Nephron (organoid): ENCODE measurements around the gene U2AF2.
"Not testable (repeated sequence)": the region's sequence is repeated elsewhere in the genome, so short reads cannot be mapped to it uniquely, and the experiment has no call there.

Experiments used
- H3K27ac Mint-ChIP-seq, 3 experiments: 2 replicates each; pipeline ENCODE4 v1.8.0; 2020; ENCODE audit warnings: mixed read lengths in 3 of 3, mild to moderate bottlenecking in 2 of 3, moderate library complexity in 1 of 3
- H3K27me3 Mint-ChIP-seq: 2 replicates; pipeline ENCODE4 v1.8.0; 2021; ENCODE audit warnings: low read depth, mild to moderate bottlenecking, moderate library complexity, mixed read lengths
- H3K36me3 Mint-ChIP-seq: 2 replicates; pipeline ENCODE4 v1.8.0; 2020; ENCODE audit warnings: low read depth, mixed read lengths
- H3K4me1 Mint-ChIP-seq: 2 replicates; pipeline ENCODE4 v1.8.0; 2020; ENCODE audit warnings: mixed read lengths
- H3K4me3 Mint-ChIP-seq, 3 experiments: 2 replicates each; pipeline ENCODE4 v1.8.0; 2020; ENCODE audit warnings: mild to moderate bottlenecking in 3 of 3, mixed read lengths in 3 of 3, moderate library complexity in 2 of 3
- H3K9me3 Mint-ChIP-seq: 2 replicates; pipeline ENCODE4 v1.8.0; 2020; ENCODE audit warnings: mixed read lengths
- CTCF ChIP-seq, 3 experiments: fragments of 200-600 bp; sonication (generic); IDR thresholded peaks; one replicate each; pipeline ENCODE4 v1.5.0; 2021; ENCODE audit warnings: antibody characterized with exemption in 3 of 3; ENCODE audit not compliant: unreplicated experiment in 3 of 3

U2AF2 gene

GRCh38 chr19:55716531-55716930, 61.7 kb downstream of the U2AF2 start:
- Mint-ChIP-seq H3K9me3 (peaks cover 49% of the 10 kb centered on the region), H3K27ac (no peak overlapping the region), H3K4me3 (no peak overlapping the region), H3K4me1 (no peaks in the 10 kb centered on the region), H3K27me3 (peaks cover 10% of the 10 kb centered on the region), H3K36me3 (peaks cover 7% of the 10 kb centered on the region)
- no peak for TF ChIP-seq CTCF (IDR thresholded peaks at IDR 0.05; ENCODE audit: unreplicated experiment in 3 of 3)

GRCh38 chr19:55717251-55717650, 62.4 kb downstream of the U2AF2 start:
- H3K27ac Mint-ChIP-seq: no peak overlapping the region
- peaks cover 7% of the 10 kb centered on the region for H3K36me3 Mint-ChIP-seq
- peaks cover 49% of the 10 kb centered on the region for H3K9me3 Mint-ChIP-seq
- TF ChIP-seq CTCF (IDR thresholded peaks at IDR 0.05; ENCODE audit: unreplicated experiment in 3 of 3): no peak
- H3K27me3 Mint-ChIP-seq: peaks cover 10% of the 10 kb centered on the region
- no peaks in the 10 kb centered on the region for H3K4me1 Mint-ChIP-seq
- no peak overlapping the region for H3K4me3 Mint-ChIP-seq

- H3K4me1 Mint-ChIP-seq, H3K27ac Mint-ChIP-seq, H3K36me3 Mint-ChIP-seq, H3K4me3 Mint-ChIP-seq: not testable (repeated sequence)
- Mint-ChIP-seq H3K27me3 (peaks cover 10% of the 10 kb centered on the region), H3K9me3 (peaks cover 49% of the 10 kb centered on the region)
Observed at GRCh38 chr19:55717879-55718711, 63.3 kb downstream of the U2AF2 start.

GRCh38 chr19:55720214-55720746, 65.4 kb downstream of the U2AF2 start:
- no peaks in the 10 kb centered on the region for H3K36me3 Mint-ChIP-seq
- no peak overlapping the region for H3K27ac Mint-ChIP-seq
- H3K4me3 Mint-ChIP-seq: no peak overlapping the region
- H3K27me3 Mint-ChIP-seq: peaks cover 10% of the 10 kb centered on the region
- no peak for TF ChIP-seq CTCF (IDR thresholded peaks at IDR 0.05; ENCODE audit: unreplicated experiment in 3 of 3)
- H3K4me1 Mint-ChIP-seq: no peaks in the 10 kb centered on the region
- H3K9me3 Mint-ChIP-seq: peaks cover 44% of the 10 kb centered on the region

GRCh38 chr19:55720801-55721200, 66.0 kb downstream of the U2AF2 start:
- Mint-ChIP-seq H3K27ac (no peak overlapping the region), H3K36me3 (no peaks in the 10 kb centered on the region), H3K27me3 (peaks cover 16% of the 10 kb centered on the region), H3K4me1 (no peaks in the 10 kb centered on the region), H3K4me3 (no peak overlapping the region), H3K9me3 (peaks cover 44% of the 10 kb centered on the region)
- TF ChIP-seq CTCF (IDR thresholded peaks at IDR 0.05; ENCODE audit: unreplicated experiment in 3 of 3): no peak

GRCh38 chr19:55723491-55723890, 68.7 kb downstream of the U2AF2 start:
- H3K27me3 Mint-ChIP-seq: peaks cover 15% of the 10 kb centered on the region
- H3K9me3 Mint-ChIP-seq: peaks cover 34% of the 10 kb centered on the region
- H3K36me3 Mint-ChIP-seq: no peaks in the 10 kb centered on the region
- H3K4me3 Mint-ChIP-seq: no peak overlapping the region
- TF ChIP-seq CTCF (IDR thresholded peaks at IDR 0.05; ENCODE audit: unreplicated experiment in 3 of 3): no peak
- H3K27ac Mint-ChIP-seq: no peak overlapping the region
- H3K4me1 Mint-ChIP-seq: no peaks in the 10 kb centered on the region
